Activated CD4-positive, alpha-beta T cell treated with anti-CD3 and anti-CD28 coated beads, Interleukin-2, amount 50 U/mL, for 48 hours (primary cell): ENCODE measurements around the gene SDC1.

Source experiments
- DNase-seq, 2 experiments: peaks; one replicate each; pipeline ENCODE4 v3.0.0-alpha.2; 2020

SDC1 gene

DNA sequence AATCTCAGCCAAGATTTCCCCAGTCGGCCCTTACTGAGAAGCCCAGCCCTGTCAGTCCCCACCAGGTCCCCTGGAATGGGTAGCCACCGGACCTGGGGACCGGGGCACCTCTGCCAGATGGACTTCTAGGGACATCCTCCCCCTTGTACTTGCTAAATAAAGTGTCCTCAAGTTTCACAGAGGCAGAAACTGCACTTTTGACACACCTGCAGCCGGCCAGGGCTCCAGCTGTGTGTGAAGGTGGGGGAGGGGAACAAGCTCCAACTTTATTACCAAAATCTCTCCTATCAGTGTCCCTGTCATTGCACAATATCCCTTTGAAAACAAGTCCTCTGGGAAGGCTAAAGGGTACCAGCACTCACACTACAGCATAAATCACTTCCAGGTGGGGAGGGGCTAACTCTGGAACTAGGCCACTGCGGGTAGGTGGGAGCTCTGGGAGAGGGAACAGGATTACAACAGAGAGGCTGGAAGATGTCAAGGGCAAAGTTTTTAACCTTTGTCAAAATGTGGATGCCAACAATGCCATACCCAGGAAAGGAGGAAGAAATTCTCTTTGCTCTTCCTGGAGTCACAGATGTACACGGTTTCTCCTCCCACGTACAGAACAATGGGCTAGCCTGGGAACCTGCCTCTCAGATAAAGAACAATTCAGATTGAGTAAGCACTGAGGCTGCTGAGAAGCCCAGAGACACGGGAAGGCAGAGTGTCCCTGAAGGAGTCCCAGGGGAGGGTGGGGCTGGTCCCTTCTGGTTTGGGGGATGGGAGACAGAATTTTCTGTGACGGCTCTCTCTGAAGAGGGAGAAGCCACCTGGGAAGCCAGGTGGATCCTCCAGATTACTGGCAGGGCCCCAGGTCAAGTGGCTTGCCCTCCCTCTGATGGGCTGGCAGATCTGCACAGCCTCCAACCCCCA lies 11.0 kb downstream of the SDC1 start:
- no peak for DNase-seq

GRCh38 chr2:20212871-20213503 lies 11.9 kb downstream of the SDC1 start:
- no peak for DNase-seq

DNA sequence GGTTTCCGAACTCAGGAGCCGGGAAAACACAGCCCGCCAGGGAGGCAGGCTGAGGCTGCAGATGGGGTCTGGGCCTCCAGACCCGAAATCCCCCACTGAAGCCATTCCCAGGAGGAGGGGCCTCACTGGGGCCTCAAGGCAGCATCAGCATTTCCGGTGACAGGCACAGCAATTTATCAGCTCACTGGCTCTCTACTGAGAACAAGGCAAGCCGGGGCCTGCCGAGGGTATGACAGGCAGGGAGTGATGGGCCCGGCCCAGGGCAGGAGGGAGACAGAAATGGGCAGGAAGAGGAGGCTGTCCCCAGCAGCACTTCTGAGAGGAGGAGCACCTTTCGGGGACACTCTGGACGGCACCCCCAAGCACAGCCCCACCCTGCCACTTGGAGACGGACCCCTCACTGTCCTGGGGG lies 12.5 kb downstream of the SDC1 start:
- DNase-seq: no peak

DNA sequence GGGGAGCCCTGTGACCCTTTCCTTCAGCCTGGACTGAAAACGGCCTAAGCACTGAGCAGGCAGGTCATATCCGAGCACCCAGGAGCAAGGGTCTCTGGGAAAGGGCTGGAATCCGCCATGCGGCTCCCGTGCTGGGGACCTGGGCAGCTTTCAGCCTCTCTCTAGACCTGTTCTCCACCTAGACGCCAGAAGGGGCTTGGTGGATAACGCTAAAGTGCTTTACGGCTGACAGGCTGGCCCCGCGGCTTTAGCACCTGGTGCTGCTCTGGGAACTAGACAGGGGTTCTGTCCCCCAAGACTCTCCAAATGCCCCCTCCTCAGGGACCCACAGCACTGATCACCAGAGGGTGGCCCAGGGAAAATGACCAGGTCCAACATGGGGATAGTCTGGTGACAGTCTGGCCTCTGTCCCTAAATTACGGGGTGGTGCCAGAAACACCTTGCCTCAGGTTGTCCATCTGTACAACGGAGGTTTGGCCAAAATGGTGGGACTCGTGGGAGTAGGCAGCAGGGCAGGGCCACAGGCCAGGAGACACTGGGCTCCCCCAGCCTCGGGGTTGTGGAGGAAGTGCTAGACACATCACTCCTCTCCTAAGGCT lies 13.0 kb downstream of the SDC1 start:
- DNase-seq: no peak

GRCh38 chr2:20211420-20211819 lies 13.5 kb downstream of the SDC1 start:
- no peak for DNase-seq

GRCh38 chr2:20210462-20210861 lies 14.5 kb downstream of the SDC1 start:
- no peak for DNase-seq

DNA sequence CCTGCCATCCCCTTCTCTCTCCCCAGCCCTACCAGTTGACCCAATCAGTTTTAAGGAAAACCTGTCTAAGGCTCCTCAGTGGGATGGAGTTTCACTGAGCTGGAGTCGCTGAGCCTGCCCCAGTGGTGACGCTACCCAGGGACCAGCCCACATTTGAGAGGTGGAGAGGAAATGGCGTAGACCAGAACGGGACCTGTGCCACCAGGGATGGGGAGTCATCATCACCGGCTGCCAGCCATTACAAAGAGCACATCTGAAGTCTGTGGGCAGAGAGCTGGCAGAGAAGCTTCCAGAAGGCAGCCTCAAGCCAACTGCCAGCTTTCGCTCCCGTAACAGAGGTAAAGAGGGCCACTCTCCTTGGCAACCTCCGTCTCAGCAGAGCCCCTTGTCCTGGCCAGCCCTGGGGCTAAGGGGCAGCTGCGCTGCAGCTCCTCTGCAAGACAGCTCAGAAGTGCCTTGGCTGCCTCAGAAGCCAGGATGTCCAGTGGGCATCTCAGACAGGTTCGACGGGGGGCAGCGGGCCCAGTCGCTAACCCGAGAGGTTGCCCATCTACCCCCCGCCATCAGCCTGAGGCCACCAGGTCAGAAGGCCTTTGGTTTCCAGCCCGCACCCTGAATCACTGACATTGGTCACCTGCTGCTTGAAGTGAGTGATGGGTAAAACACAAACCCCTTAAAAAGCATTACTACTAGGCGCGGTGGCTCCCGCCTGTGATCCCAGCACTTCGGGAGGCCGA lies 15.4 kb downstream of the SDC1 start:
- DNase-seq: no peak

GRCh38 chr2:20208476-20208859 lies 16.5 kb downstream of the SDC1 start:
- DNase-seq: no peak

DNA sequence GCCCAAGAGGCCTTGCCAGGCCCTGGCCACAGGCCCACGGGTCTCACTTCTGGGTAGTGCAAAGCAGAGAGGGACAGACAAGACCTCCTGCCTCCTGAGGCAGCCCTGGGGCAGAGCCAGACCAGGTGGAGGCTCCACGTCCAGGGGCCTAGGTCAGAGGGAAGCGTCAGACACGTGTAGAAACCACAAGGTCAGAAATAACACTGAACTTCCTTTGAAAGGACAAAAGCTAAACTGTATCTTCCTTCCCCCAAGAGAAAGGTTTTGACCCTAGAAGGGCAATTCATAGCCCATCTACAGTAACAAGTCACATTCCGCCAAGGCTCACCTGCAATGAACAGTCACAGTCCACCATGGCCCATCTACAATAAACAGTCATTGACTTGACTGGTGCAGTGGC lies 17.9 kb downstream of the SDC1 start:
- DNase-seq: no peak

GRCh38 chr2:20205915-20206524 lies 18.9 kb downstream of the SDC1 start:
- no peak for DNase-seq

GRCh38 chr2:20205069-20205468 lies 19.9 kb downstream of the SDC1 start:
- DNase-seq: no peak

GRCh38 chr2:20203521-20204225 lies 21.3 kb downstream of the SDC1 start:
- no peak for DNase-seq

DNA sequence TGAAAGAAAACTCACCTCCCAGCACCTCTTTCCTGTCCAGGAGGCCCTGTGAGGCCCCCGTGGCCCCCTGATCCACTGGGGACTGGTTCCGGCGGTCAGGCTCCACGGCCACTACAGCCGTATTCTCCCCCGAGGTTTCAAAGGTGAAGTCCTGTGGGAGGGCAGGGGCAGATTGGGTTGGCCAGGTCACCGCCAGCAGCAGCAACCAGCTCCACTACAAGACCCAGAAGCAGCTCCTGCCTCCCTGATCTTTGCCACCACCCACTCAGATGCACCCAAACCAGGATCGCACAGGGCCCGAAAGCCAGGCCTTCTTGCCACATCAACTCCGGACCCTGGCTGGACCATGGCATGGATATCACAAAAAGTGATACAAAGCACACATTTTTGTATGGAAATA lies 21.9 kb downstream of the SDC1 start:
- no peak for DNase-seq

DNA sequence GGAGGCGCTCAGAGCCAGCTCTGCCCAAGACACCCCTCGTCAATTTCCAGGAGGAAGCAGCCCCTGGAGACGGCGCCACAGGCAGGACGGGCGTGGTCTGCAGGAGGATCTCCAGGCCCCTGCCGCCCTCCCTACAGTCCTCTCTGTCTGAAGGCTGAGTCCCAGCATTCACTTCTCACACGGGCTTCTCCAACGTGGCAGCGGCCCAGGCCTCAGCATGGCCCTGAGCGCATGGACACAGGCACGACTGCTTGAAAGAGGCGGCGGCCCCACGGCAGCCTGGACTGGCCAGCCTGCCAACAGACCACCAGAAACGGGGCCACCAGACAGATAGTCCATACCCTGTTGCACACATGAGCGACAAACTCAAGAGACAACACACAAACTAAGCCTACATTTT lies 23.3 kb downstream of the SDC1 start:
- DNase-seq: no peak

- DNase-seq: no peak
Observed at GRCh38 chr2:20200697-20201555, 24.0 kb downstream of the SDC1 start.

DNA sequence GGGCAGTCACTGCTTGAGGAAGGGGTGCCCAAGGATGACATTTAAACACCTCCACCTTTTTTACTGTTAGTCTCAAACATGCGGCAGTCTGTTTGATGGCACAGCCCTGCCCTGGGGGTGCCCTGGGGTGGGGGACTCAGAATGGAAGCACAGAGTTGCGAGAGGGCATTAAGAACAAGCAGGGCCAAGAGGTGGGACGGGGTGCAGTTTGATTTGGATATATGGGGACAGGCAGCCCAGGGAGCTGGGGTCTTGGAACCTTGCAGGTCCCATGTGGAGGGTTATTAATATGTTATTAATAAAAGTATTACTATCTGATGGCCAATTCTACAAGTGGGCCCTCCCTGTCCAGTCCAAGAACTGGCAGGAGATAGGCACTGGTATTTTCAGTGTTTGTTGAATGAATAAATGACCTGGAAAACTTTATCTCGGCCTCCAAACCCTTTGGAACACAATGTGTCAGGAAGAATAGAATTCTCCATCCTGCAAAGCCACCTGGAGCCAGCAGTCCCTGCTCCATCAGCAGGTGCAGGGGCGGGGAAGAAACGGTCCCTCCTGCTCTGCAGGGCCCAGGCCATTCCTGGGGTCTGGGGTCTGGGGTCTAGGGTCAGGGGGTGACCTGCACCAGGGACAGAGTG lies 25.2 kb downstream of the SDC1 start:
- DNase-seq: no peak

DNA sequence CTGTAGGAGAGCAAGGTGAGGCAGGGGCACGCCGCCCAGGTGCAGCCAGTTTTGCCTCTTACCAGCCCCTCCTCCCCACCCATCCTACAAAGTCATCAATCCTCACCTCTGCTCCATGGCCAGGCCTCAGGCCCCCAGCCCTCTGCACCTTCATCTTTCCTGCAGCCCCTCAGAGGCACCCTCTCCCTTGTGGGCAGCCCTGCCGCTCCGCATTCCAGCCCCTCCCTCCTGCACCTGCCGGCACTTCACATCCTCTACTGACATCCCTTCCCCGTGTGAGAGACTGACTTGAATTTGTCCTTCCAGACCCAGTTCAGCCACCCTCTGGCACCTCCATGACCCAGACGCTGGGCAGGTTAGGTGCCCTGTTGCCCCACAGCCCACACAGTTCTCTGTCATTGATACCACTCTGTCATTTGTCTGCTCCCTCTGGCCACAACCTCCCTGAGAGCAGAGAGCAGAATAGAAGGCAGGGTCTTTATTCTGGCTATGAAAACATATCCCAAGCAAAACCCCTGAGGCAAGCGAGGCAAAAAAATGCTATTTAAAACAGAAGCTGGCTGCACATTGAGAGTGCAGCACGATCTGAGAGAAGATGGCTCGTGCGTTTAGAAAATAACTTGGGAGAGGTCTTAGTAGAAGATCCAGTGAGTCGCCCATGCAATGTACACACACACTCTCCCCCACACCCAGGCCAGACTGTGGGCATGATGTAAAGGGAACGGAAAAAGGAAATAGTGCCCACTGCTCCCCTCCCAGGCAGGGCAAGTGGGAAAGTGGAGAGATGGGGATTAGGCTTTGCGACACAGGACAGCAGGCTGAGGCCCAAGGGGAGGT lies 25.9 kb downstream of the SDC1 start:
- no peak for DNase-seq

DNA sequence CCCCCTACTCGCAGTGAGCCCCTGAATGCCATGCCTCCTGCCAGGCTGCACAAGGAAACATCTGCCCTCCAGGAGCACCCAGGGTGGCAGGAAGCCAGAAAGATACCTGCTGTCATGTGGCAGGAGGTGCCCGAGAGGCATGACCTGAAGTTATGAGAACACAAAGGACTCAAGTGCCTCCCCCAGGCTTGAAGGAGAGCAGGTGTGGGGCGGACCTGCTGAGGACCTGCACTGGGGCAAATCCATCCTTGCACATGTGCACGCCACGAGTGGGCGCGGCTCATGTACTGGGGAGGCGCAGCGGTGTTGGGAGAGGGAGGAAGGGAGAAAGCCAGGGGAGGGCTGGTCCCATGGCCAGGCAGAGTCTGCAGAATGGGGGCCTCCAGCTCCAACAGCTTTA lies 26.9 kb downstream of the SDC1 start:
- no peak for DNase-seq

DNA sequence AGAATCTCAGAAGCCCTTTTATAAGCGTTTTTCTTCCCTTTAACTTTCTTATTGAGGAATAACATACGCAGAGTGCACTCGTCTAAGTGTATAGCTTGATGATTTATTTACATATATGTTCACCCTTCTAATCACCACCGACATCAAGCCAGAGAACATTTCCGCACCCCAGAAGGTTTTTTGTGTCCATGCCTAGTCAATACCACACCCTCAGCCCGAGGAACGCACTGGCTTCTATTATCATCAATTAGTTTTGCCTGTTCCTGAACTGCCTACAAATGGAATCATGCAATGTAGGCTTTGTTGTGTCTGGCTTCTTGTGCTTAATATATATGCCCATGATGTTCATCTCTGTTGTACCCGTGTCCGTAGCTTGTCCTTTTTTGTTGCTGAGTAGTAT lies 27.7 kb downstream of the SDC1 start:
- no peak for DNase-seq

- no peak for DNase-seq
Observed at GRCh38 chr2:20196657-20197161, 28.2 kb downstream of the SDC1 start.
